Gastroesophageal sphincter (tissue), 3 donors: ENCODE measurements around the gene KCNK5.

ENCODE experiments used
- CTCF ChIP-seq, 4 experiments: fragments of 200-600 bp in 2 of 4; fragments of 450-650 bp in 2 of 4; sonication (generic) in 1 of 4; IDR thresholded peaks; one replicate each; pipeline ENCODE4 v1.5.1; 2017 to 2019; ENCODE audit warnings: antibody characterized with exemption in 4 of 4, mild to moderate bottlenecking in 2 of 4, moderate library complexity in 2 of 4
- EP300 ChIP-seq: sonication (generic); formaldehyde crosslinking; IDR thresholded peaks from one replicate; pipeline ENCODE4 v1.6.1; 2017; ENCODE audit warnings: antibody characterized with exemption, mild to moderate bottlenecking
- POLR2A ChIP-seq, 2 donors: fragments of 450-650 bp; IDR thresholded peaks; one replicate each; pipeline ENCODE4 v1.6.1; 2017; ENCODE audit warnings: antibody characterized with exemption in 2 of 2, mild to moderate bottlenecking in 2 of 2, moderate library complexity in 1 of 2
- POLR2AphosphoS5 ChIP-seq: sonication (generic); formaldehyde crosslinking; IDR thresholded peaks from one replicate; pipeline ENCODE4 v1.6.1; 2017; ENCODE audit warnings: antibody characterized with exemption

- no peak for TF ChIP-seq CTCF (IDR thresholded peaks at IDR 0.05)
- no peak for TF ChIP-seq POLR2A (IDR thresholded peaks at IDR 0.05)
- no peak for TF ChIP-seq EP300
- TF ChIP-seq POLR2AphosphoS5 = no peak
These were observed 39.4 kb upstream of the KCNK5 start for GRCh38 chr6:39268721-39269120.
